ENCODE results near the gene DPYD. TPM values are rescaled to one million over a fixed set of nuclear protein-coding genes. Genes with fewer than 3 reads are reported as not detected.

The DPYD gene
- total RNA-seq, 4 donors from 2014 or later = 30.9 to 66.6 (median 48.2) TPM

DNA sequence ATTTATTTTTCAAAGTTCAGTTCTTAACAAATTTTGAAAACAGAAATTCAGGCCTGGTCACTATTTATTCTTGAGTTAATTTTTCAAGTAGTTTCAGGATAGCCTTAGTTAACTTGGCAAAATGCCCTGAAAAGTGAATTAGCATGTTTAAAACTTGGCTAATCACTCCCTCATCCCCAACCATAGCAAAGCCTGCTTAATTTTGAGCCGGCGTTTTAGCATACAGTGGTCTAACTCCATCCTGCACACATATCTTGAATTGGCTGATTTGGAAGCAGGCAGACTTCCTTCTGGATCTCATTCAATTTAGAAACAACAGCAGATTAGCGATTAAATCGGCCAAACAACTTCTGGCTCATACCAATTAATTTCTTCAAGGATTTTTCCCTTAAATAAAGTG, 760.0 kb downstream of the DPYD start:
- intact Hi-C loops (cut with DNase I; ENCODE audit: low total_unique reads) = no loop called here
- no peak overlapping the region for H3K27ac ChIP-seq
- no peak for DNase-seq
- no peaks in the 10 kb centered on the region for H3K36me3 ChIP-seq
- no peak overlapping the region for H3K4me3 ChIP-seq
- no peaks in the 10 kb centered on the region for H3K27me3 ChIP-seq
- H3K9me3 ChIP-seq = no peaks in the 10 kb centered on the region
- no peaks in the 10 kb centered on the region for H3K4me1 ChIP-seq
- TF ChIP-seq POLR2A (IDR thresholded peaks at IDR 0.05) = no peak
- TF ChIP-seq, protein P1, sequence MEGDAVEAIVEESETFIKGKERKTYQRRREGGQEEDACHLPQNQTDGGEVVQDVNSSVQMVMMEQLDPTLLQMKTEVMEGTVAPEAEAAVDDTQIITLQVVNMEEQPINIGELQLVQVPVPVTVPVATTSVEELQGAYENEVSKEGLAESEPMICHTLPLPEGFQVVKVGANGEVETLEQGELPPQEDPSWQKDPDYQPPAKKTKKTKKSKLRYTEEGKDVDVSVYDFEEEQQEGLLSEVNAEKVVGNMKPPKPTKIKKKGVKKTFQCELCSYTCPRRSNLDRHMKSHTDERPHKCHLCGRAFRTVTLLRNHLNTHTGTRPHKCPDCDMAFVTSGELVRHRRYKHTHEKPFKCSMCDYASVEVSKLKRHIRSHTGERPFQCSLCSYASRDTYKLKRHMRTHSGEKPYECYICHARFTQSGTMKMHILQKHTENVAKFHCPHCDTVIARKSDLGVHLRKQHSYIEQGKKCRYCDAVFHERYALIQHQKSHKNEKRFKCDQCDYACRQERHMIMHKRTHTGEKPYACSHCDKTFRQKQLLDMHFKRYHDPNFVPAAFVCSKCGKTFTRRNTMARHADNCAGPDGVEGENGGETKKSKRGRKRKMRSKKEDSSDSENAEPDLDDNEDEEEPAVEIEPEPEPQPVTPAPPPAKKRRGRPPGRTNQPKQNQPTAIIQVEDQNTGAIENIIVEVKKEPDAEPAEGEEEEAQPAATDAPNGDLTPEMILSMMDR (IDR thresholded peaks at IDR 0.05) = no peak

DNA sequence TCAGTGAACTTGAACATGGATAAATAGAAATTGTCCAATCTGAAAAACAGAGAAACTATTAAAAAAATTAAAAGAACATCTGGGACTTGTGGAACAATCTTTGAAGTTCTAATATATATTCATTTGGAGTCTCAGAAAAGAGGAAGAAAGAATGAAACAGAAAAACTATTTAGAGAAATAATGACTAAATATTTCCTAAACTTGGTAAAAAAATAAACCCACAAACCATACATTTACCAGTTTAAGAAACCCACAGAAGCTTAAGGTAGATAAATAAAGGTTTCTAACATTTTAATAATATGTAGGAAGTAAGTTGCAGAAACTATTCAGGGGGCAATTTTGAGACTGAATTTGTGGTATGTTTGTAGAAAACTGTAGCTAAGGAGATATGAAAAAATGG, 761.5 kb downstream of the DPYD start:
- Histone ChIP-seq H3K4me3 (no peak overlapping the region), H3K36me3 (no peaks in the 10 kb centered on the region), H3K9me3 (no peaks in the 10 kb centered on the region), H3K27ac (no peak overlapping the region), H3K27me3 (no peaks in the 10 kb centered on the region), H3K4me1 (no peaks in the 10 kb centered on the region)
- TF ChIP-seq, protein P1 (IDR thresholded peaks at IDR 0.05) = no peak
- no peak for TF ChIP-seq POLR2A (IDR thresholded peaks at IDR 0.05)
- intact Hi-C loops (cut with DNase I; ENCODE audit: low total_unique reads) = no loop called here
- no peak for DNase-seq

DNA sequence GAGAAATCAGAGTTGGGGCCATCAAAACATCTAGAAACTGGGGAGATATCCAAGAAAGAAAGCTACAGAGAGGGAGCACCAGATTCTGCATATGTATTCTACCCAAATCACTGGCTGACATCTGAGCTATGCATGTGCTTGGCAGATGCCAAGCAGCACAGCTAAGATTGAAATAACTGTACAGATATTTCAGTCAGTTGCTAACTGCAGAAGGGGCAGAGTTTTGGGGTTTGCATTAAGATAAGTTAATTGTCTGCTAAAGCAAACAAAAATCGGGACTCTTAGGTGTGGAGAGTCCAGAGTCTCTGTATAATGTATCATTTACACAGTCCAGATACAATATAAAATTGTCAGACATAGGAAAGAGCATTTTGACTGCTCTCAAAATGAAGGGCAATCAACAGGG, 762.1 kb downstream of the DPYD start:
- Histone ChIP-seq H3K4me1 (no peaks in the 10 kb centered on the region), H3K36me3 (no peaks in the 10 kb centered on the region), H3K27me3 (no peaks in the 10 kb centered on the region), H3K4me3 (no peak overlapping the region), H3K9me3 (no peaks in the 10 kb centered on the region), H3K27ac (no peak overlapping the region)
- intact Hi-C loops (cut with DNase I; ENCODE audit: low total_unique reads) = no loop called here
- no peak for DNase-seq
- TF ChIP-seq, protein P1 (IDR thresholded peaks at IDR 0.05) = no peak
- no peak for TF ChIP-seq POLR2A (IDR thresholded peaks at IDR 0.05)

DNA sequence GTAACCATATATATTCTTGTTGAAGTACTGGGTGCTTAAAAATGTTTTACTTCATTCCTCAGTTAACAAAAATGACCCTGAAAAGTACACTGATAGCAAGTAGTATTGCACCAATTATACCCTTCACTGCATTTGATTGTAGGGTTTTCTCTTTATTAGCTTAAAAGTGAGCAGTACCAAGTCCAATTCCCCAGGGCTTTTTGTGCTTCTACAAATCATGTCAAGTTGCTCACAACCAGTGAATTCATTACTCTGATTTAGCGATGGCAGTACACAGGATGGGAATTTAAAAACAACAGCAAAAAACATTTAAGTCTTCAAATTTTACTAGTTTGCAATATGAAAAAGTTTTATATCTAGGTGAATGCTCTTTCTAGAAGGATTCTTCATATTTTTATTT, 762.8 kb downstream of the DPYD start:
- Histone ChIP-seq H3K4me1 (no peaks in the 10 kb centered on the region), H3K27ac (no peak overlapping the region), H3K27me3 (no peaks in the 10 kb centered on the region), H3K4me3 (no peak overlapping the region), H3K36me3 (no peaks in the 10 kb centered on the region), H3K9me3 (no peaks in the 10 kb centered on the region)
- no peak for DNase-seq
- TF ChIP-seq, protein P1 (IDR thresholded peaks at IDR 0.05) = no peak
- TF ChIP-seq POLR2A (IDR thresholded peaks at IDR 0.05) = no peak
- intact Hi-C loops (cut with DNase I; ENCODE audit: low total_unique reads) = no loop called here

DNA sequence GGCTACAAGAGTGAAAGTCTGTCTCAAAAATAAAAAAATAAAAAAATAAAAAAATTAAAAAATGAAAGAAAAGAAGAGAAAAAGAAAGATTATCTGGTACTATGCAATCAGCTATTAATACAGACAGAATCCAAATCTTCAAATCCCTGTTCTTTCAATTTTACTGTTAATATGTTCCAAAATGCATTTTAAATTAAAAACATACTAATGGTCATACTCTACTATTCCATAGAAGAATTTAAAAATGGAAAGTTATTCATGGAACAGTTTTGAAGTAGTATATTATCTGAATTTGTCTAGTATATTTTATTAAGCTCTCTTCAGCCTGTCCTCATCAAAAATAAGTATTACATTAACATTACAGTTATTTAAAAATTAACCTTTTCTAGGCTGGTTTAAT, 769.2 kb downstream of the DPYD start:
- no peaks in the 10 kb centered on the region for H3K4me1 ChIP-seq
- H3K9me3 ChIP-seq = no peaks in the 10 kb centered on the region
- DNase-seq = no peak
- no peak for TF ChIP-seq POLR2A (IDR thresholded peaks at IDR 0.05)
- TF ChIP-seq, protein P1 (IDR thresholded peaks at IDR 0.05) = no peak
- no peak overlapping the region for H3K27ac ChIP-seq
- no peaks in the 10 kb centered on the region for H3K27me3 ChIP-seq
- H3K4me3 ChIP-seq = no peak overlapping the region
- intact Hi-C loops (cut with DNase I; ENCODE audit: low total_unique reads) = no loop called here
- H3K36me3 ChIP-seq = no peaks in the 10 kb centered on the region

All from uterus (tissue), 4 donors.